GM10266 (cell line): Measurements from ENCODE around the gene P4HA2.

Experiments
- DNase-seq: peaks from one replicate; pipeline ENCODE4 v3.0.0; 2012; ENCODE audit errors: extremely low spot score
- TF ChIP-seq, protein P1 (sequence below): IDR thresholded peaks from 2 replicates; pipeline ENCODE4 v1.5.1; 2012; ENCODE audit warnings: mild to moderate bottlenecking, low read depth; ENCODE audit not compliant: control insufficient read depth, insufficient read depth; ENCODE audit errors: missing control alignments

P4HA2 gene

DNA sequence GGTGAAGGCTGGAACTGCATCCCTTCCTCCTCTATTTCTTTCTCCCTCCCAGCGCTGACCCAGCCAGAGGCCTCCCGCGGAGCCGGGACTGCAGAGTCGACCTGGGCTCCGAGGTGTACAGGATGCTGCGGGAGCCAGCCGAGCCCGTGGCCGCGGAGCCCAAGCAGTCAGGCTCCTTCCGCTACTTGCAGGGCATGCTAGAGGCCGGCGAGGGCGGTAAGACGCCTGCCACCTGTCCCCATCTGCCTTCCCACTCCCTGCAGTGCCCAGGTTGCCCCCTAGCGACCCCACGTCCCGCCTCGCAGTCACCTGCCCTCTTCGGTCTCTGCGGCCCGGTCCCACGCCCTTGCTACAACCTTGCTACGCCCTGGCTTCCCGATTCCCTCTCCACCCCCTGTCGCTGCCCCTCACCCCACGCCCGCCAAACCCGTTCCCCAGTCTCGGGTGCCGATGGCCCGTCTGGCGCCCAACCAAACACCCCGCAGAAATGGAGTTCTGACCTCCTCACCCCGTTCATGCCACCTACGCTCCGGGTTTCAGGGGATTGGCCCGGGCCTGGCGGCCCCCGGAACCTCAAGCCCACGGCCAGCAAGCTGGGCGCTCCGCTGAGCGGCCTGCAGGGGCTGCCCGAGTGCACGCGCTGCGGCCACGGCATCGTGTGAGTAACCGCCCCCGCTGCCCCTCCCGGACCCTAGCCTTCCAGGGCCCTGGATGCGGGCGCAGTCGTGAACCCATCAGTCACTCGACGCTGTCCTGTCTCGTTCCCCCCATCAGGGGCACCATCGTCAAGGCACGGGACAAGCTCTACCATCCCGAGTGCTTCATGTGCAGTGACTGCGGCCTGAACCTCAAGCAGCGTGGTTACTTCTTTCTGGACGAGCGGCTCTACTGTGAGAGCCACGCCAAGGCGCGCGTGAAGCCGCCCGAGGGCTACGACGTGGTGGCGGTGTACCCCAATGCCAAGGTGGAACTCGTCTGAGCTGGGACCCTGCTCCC is 43.9 kb upstream of the P4HA2 start:
- TF ChIP-seq, protein P1, sequence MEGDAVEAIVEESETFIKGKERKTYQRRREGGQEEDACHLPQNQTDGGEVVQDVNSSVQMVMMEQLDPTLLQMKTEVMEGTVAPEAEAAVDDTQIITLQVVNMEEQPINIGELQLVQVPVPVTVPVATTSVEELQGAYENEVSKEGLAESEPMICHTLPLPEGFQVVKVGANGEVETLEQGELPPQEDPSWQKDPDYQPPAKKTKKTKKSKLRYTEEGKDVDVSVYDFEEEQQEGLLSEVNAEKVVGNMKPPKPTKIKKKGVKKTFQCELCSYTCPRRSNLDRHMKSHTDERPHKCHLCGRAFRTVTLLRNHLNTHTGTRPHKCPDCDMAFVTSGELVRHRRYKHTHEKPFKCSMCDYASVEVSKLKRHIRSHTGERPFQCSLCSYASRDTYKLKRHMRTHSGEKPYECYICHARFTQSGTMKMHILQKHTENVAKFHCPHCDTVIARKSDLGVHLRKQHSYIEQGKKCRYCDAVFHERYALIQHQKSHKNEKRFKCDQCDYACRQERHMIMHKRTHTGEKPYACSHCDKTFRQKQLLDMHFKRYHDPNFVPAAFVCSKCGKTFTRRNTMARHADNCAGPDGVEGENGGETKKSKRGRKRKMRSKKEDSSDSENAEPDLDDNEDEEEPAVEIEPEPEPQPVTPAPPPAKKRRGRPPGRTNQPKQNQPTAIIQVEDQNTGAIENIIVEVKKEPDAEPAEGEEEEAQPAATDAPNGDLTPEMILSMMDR = peak; percentile 5
- DNase-seq = no peak

DNA sequence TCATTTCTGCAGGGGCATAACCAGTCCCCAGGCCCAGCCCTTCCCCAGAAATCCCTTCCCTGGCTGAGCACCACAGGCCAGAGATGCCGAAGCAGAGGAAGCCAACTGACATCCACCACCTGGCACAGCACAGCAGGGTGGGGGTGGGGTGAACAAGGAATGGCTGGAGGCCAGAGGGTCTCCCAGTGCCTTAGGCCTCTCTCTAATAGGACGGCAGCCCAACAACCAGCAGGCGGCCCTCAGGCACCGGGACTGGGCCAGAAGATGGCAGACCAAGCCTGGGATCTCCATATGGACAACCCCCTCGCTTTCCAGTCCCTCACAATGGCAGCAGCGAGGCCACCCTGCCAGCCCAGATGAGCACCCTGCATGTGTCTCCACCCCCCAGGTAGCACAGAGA is 43.1 kb upstream of the P4HA2 start:
- no peak for DNase-seq
- TF ChIP-seq, protein P1 = no peak

DNA sequence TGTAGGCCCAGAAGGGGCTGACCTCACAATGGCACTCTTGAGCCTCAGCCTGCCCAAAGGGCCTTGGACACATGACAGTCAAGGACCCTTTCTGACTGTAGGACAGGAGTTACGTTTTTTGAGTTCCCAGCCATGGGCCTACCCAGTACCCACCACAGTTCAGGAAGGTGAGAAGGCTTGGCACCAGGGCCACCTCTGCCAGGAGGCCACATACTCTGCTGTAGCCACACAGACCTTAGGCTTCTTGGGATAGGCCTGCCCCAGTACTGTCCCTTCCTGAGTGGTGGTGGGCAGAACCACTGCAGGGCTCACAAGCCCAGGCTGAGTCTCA is 42.6 kb upstream of the P4HA2 start:
- DNase-seq = no peak
- TF ChIP-seq, protein P1 = no peak

DNA sequence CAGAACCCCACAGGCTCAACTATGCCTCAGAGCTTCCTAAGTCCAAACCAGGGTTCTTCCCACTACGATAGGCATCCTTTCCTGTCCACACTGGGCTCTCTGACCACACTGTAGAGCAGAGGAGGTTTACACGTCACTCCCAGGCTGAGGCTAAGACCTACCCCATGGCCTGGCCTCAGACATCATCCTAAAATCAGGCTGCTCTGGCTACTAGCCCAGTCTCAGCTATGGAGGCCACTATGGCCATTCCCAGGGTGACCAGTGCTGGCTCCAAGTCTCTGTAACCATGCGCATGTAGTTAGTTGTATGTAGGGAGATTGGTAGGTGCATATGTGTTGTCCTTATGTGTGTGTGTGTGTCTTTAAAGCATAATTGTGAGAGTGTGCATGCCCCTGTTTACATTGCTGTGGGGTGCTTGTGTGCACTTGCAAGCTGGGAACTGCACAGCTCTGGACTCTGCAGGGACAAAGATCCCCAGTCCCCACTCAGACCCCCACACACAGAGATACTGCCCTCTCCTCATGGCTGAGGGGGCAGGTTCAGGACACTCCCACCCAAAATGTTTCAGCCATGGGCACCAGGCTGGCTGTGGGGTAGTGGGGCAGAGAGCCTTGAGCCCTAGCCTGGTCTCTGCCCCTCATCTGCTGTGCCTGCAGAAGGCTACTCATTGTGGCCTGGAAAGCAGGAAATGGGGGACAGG is 42.1 kb upstream of the P4HA2 start:
- DNase-seq = no peak
- TF ChIP-seq, protein P1 = no peak

DNA sequence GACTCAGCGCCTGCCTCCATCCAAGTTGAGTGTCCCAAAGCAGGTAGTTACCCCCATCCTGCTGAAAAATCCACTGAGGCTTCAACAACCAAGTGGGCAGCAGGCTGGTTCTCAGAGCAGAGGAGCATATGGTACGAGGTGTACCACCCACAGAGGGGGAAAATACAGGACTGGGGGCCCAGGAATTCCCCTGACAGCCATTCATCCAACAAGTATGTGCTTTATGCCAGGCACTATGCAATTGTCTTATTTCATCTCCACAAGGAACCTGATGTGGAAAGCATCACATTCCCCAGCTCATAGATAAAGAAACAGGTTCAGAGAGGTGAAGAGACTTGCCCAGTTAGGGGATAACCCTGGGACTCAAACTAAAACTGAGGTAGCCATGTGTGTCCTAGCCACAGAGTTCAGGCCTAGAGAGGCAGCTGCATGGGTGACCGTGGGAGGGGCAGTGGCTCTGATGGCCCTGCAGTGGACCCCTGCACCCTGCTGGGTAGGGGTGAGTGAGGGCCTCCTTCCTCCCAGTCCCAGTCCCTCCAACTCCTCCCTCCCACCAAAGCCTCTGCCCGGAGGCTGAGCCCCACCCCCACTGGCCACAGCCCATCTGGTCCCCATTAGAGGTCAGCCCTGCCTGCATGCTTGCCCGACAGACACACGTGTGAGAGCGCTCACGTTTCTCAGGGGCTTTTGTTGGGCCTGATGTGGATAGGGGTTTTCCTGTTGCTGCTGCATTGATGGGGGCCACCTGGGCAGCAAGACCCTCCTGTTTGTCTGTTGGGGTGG is 41.3 kb upstream of the P4HA2 start:
- DNase-seq = peak; percentile 86
- TF ChIP-seq, protein P1 = no peak

DNA sequence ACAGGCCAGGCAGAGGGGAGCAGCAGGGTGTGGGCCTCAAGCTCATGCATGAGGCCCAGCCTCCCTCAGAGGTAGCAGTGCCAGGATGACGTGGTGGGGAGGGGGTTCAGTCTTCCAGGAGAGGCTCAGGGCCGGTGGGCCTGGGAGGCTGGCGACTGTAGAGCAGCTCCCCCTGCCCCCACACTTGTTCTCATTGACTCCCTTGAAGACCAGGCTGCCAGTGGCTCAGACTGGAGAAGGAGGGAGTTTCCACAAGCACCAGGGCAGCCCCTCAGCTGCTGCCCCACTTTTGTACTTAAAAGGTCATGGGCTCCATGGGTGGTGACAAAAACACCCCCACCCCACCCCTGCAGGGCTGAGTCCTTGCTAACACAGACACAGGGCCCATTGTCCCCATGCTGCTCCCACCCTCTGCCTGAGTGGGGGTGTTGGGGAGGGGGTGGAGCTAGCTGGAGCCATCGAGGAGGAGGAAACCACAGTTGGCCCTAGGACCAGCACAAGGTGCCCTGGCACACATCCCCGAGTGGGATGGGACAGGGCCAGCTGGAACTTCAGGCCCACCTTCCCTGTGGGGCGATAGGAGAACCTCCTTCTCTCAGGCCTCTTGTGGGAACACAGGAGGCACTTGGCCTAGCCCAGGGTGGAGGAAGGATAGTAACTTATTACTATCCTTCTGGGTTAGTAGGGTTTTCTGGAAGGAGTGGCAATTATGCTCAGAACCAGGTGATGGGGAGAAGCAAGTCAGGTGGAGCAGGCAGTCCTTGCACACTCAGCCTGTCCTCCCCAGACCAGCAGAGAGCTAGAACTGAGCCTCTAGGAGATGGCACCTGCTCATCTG is 40.5 kb upstream of the P4HA2 start:
- TF ChIP-seq, protein P1 = no peak
- no peak for DNase-seq
